ENCODE results near the gene ZNF581.
A peak's percentile ranks its signal among the peaks of the same experiment; 100 is the strongest.

ZNF581 gene

DNA sequence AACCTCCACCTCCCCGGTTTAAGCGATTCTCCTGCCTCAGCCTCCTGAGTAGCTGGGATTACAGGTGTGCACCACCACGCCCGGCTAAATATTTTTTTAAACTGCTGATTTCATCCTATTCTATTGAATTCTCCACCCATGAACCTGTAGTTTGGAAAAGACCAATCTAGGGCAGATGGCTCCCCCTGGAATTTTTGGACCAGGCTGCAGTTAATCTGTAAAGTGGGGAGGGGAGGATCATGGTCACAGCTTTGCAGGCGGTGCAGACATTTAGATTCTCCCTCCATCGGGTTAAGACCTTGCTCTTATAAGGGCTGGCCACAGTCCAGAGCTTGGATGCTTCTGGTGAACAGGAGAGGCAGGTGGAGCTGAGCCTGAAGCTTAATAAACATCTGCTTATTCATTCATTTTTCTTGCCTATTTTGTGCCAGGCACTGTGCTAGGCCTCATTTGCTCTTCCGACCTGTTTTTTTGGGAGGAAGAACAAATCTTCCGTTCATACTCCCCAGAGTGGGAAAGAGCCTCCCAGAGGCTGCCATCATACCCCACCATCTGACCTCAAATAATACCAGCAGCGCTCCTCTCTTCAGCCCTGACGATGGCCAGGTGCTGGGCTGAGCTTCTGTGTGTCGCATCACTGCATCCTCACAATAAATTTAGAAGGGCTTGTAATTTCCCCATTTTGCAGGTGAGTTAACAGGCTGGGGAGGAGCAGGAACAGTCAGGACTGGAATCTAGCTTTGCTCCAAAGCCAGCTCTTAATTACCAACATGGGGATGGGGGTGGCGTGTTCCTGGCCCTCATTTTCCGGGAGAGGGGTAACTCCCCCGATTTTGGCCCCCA is 3.7 kb downstream of the ZNF581 start:
- DNase-seq = peak in 2 of 10 donors; percentile 32 to 42
- intact Hi-C loops (cut with DNase I) = no loop called here

DNA sequence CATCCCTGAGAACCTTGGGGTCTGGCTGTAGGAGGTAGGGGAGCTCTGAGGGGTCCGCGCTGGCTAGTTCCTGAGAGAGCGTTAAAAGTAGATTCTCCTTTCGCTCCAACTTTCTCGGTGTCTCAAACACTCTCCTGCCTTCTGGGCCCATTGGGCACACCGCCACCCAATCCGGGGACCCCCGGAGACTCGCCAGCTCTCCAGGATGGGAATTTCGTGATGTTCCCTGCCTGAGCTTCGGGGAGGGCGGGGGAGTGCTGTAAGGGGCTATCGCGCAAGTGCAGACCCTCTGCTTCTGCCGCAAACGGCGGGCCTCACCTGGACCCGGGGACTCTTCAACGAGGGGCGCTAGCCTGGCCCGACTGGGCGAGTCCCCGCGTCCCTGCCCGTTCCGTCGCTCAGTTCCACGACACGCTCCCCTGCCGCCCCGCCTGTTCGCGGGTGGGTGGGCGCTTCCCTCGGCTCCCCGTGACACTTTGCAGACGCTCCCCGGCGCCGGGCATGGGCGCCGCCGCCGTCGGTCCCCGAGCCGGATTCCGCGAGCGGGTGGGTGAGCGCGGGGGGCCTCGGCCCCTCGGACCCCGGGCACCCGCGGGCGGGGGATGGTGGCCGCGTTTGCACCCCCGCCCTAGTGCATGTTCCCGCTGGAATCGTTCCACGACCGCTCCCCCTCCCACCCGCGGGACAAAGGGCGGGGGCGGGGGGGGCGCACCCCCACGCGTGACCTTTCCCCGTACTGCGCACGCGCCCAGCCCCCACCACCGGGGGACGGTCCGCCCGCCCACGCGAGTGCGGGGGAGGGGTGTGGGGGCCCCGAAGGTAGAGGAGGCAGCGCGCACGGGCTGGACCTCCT is 4.5 kb downstream of the ZNF581 start, which contains the start of gene CCDC106:
TSS of gene CCDC106 (plus strand) at position 481 of the 853 bp plus-strand sequence. CDS start 835 bp downstream, outside the sequence.
- intact Hi-C loops (cut with DNase I) = no loop called here
- peak; percentile 58 to 97 (median 79) for DNase-seq

GRCh38 chr19:55648585-55649267 is 5.3 kb downstream of the ZNF581 start:
- DNase-seq = peak in 2 of 10 donors; percentile 48 to 67
- intact Hi-C loops (cut with DNase I) = no loop called here

DNA sequence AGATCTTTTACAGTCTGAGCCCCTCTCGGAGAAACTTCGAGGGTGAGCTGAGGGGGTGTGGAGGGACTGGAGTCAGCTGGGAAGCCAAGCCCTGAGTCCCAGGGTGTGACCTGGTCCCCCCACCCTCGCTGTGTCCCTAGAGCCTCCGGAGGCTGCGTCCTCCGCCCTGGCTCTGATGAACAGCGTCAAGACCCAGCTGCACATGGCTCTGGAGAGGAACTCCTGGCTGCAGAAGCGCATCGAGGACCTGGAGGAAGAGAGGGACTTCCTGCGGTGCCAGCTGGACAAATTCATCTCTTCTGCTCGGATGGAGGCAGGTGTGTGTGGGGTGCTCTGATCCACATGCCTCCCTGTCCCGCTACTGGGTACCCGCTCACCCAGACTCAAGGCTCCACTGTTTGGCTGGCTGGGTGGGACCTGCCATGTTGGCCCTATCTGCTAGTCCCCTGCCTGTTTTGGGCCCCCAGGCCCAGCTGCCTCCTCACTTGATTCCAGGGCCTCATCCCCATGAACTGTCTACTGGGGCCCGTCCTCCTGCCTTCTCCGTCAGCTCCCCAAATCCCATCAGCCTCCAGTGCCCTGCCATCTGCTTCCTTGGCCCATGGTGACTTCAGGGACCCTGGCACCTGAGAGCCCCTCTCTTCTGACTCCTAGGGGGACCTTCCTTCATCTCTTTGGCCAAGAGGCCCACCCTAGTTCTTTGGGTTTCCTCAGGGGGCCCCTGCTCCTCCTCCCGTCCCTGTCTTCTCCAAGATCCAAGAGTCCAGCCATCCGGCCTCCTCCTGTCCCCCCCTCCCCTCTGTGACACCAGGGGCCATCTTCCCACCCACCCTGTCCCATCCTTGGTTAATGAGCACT is 6.0 kb downstream of the ZNF581 start:
- intact Hi-C loops (cut with DNase I) = no loop called here
- DNase-seq = peak in 2 of 10 donors; percentile 54 to 62

DNA sequence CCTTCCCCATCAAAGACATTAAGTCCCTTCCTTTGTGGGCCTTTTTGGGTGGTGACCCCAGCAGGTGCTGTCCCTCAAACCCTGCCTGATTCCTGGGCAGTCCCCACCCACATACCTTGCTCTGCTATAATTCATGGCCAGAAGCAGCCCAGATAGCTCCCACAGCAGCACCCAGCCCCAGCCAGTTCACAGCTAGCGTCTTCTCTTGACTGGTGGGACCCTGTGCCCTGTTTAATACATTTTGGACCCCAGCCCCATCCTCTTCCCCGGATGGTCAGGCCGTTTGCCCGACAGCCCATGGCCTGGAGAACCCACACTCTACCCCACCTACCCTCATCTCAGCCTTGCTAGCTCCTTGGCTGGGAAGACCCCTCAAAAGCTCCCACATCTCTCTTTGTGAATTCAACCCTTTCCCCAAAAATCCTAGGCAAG is 6.7 kb downstream of the ZNF581 start:
- intact Hi-C loops (cut with DNase I) = no loop called here
- DNase-seq = peak in 2 of 10 donors; percentile 37 to 75

GRCh38 chr19:55650602-55651230 is 7.3 kb downstream of the ZNF581 start:
- intact Hi-C loops (cut with DNase I) = no loop called here
- DNase-seq = peak in 1 of 10 donors; percentile 32

DNA sequence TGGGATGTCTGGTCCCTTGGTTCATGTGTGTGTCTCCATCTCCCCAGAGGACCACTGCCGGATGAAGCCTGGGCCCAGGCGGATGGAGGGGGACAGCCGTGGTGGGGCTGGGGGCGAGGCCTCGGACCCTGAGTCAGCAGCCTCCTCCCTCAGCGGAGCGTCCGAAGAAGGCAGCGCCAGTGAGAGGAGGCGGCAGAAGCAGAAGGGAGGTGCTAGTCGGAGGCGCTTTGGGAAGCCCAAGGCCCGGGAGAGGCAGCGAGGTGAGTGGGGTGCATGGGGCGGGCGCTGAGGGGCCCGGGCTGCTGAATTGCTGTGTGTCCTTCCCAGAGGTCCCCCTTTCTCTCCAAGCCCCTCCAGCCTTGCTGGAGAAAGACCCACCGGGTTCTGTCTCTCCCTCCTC is 7.8 kb downstream of the ZNF581 start:
- intact Hi-C loops (cut with DNase I) = no loop called here
- peak in 2 of 10 donors; percentile 62 for DNase-seq

GRCh38 chr19:55652311-55653128 is 9.1 kb downstream of the ZNF581 start:
- intact Hi-C loops (cut with DNase I) = no loop called here
- peak in 1 of 10 donors; percentile 67 for DNase-seq

- peak; percentile 95 to 99 (median 97) for DNase-seq
- intact Hi-C loops (cut with DNase I) = no loop called here
Observed at GRCh38 chr19:55653651-55654322, 10.3 kb downstream of the ZNF581 start.

DNA sequence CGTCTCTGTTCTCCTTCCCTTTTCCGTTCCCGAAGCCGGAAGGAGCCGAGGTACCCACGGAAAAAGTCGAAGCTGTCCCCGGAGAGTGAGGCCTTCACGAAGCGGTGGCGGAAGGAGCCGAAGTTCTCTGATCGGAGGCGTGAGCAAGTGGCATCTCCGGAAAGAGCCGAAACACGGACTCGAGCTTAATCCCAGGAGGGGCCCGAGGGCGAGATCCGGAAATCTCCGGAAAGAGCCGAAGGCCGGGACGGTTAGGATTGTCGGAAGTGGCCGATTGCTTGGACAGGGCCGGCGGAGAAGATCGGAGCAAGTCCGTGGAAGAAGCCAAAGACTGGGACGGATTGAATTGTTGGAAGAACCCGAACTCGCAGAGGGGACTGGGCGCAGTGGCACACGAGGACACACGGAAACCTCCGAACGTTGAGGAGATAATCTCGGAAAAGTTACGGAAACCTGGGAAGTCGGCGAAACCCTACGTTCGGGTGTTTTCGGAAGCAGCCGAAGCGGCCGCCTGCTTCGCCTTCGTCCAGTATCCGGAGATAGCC is 10.9 kb downstream of the ZNF581 start:
- intact Hi-C loops (cut with DNase I) = no loop called here
- DNase-seq = peak; percentile 93 to 100 (median 98)

GRCh38 chr19:55654868-55655647 is 11.6 kb downstream of the ZNF581 start, which contains the start of gene U2AF2:
TSS of gene U2AF2 (plus strand) at chr19:55655035. CDS start at chr19:55655105, 70 bp downstream.
- peak; percentile 88 to 99 (median 94) for DNase-seq
- intact Hi-C loops (cut with DNase I) = no loop called here

GRCh38 chr19:55655648-55656040 is 12.2 kb downstream of the ZNF581 start:
- DNase-seq = no peak
- intact Hi-C loops (cut with DNase I) = no loop called here

- no peak for DNase-seq
- intact Hi-C loops (cut with DNase I) = no loop called here
Observed at GRCh38 chr19:55656552-55656951, 13.1 kb downstream of the ZNF581 start.

DNA sequence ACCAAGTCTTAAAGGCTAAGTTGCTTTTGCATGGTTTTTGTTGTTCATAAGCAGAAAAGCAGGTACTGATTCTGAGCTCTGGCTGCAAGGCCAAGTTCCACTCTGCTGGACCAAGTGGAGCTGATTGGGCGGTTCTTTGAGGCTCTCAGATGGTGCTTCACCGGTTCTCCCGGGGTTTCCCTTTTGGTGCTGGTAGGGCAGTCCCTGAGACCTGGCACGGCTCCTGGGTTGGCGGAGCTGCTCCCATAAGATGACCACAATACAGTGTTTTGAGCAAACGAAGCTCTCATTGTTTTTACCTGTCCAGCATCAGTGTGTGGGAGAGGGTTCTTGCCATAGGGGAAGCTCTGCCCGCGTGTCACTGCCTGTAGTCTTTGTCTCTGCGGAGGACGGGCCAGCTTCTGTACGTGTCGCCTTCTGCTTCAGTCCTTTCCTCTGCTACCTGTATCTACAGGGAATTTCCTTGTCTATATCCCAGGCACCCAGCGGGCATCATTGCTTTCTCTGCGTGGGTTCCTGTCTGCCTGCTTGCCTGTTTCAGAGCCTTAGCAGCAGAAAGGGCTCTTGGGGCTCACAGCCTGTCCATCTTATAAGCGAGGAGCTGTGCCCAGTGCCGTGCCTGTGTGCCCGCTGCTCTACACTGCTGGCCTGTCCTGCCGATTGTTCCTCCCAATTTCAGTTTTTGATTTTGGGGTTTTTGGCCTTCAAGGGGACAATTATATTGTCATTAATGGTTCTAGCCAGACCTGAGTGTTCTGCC is 13.7 kb downstream of the ZNF581 start:
- intact Hi-C loops (cut with DNase I) = no loop called here
- DNase-seq = peak in 1 of 10 donors; percentile 61

- DNase-seq = no peak
- intact Hi-C loops (cut with DNase I) = no loop called here
Observed at GRCh38 chr19:55658846-55659459, 15.5 kb downstream of the ZNF581 start.

Data from posterior cingulate gyrus (tissue), 11 donors.